ENCODE results near the gene CACNA2D3. TPM values are rescaled to one million over a fixed set of nuclear protein-coding genes. Genes with fewer than 3 reads are reported as not detected.

The CACNA2D3 gene
- total and polyA plus RNA-seq, 9 donors, result 1.4 to 3.1 (median 2.3) TPM

DNA sequence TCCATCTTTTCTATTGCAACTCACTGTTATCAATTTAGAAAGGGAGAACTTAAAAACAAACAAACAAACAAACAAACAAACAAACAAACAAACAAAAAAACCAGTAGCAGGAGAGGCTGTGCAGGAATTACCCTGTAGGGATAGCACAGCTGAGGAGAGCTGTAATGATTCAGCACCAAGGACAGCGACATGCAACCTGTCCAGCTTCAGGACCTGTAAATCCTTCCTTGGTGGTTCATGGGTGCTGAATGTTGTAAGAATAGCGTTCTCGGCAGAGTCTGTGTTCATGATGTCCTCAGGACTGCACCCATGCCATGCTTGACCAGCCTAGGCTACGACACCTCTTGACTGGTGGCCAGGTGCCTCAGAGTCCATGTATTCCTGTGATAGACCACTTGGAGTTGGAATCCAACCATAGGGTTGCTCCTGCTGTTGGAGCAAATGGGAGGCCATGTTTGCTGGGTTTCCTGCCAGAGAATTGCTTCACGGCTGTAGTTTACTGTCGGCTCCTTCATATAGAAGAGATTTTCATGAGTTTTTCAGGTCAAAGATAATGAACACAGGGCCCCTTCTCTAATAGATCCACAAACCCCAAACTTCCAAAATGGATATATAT lies 65.9 kb downstream of the CACNA2D3 start:
- Histone ChIP-seq H3K27me3 (ENCODE audit: control insufficient read depth, insufficient read depth, low read length) (no peaks in the 10 kb centered on the region), H3K9me3 (replicated peaks; ENCODE audit: control insufficient read depth, low read depth, low read length) (no peaks in the 10 kb centered on the region), H3K4me1 (ENCODE audit: control insufficient read depth, insufficient read depth, low read length) (no peaks in the 10 kb centered on the region), H3K27ac (ENCODE audit: low read length) (no peak overlapping the region), H3K36me3 (ENCODE audit: control insufficient read depth, insufficient read depth, low read length) (no peaks in the 10 kb centered on the region), H3K4me3 (ENCODE audit: low read length) (no peak overlapping the region)
- 37% methylated on average over 4 of the region's 6 CpGs for WGBS (ENCODE audit: insufficient coverage)
- DNase-seq, result peak; percentile 85

DNA sequence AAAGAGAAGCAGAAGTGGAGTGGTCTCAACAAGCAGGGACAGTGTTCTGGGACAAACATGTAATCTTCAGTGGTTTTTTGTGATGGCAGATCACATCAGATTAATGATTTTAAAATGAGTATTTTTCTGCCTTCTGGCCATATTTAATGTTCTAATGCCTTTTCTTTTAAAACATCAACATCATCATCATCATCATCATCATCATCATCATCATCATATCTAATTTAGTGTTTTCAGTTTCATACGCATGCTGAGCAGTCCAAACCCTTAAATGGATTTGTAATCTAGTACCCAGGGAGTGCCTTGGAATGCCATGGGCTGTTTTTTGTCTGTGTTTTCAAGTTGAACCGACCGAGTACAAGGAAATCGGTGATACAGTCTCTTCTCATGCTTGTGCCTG lies 68.9 kb downstream of the CACNA2D3 start:
- no peaks in the 10 kb centered on the region for H3K4me1 ChIP-seq (ENCODE audit: control insufficient read depth, insufficient read depth, low read length)
- H3K27me3 ChIP-seq (ENCODE audit: control insufficient read depth, insufficient read depth, low read length), result no peaks in the 10 kb centered on the region
- no peak overlapping the region for H3K4me3 ChIP-seq (ENCODE audit: low read length)
- H3K27ac ChIP-seq (ENCODE audit: low read length), result no peak overlapping the region
- H3K36me3 ChIP-seq (ENCODE audit: control insufficient read depth, insufficient read depth, low read length), result no peaks in the 10 kb centered on the region
- no peak for DNase-seq
- 80% methylated on average over 3 of the region's 4 CpGs for WGBS (ENCODE audit: insufficient coverage)
- H3K9me3 ChIP-seq (replicated peaks; ENCODE audit: control insufficient read depth, low read depth, low read length), result no peaks in the 10 kb centered on the region

DNA sequence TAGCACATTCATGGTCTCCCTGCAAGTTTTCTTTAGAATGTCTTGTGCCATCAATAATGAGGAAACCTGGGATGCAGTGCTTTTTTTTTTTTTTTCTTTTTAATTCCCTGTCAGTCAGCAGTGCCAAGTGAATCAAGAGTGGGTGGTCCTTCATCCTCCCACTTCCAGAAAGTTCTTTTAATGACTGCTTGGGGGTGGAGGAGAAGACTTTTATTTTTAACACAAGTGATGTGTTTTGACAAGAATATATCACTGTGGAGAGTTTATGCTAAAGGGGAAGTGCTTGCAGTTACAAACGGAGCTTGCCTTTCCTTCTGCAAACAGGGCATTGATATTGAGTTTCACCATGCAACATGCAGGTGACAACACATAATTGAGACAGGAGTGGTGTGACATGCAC lies 69.7 kb downstream of the CACNA2D3 start:
- no peak overlapping the region for H3K27ac ChIP-seq (ENCODE audit: low read length)
- H3K36me3 ChIP-seq (ENCODE audit: control insufficient read depth, insufficient read depth, low read length), result no peaks in the 10 kb centered on the region
- no peak overlapping the region for H3K4me3 ChIP-seq (ENCODE audit: low read length)
- no CpG with 5 or more reads among the region's 1 CpG for WGBS (ENCODE audit: insufficient coverage)
- no peak for DNase-seq
- H3K9me3 ChIP-seq (replicated peaks; ENCODE audit: control insufficient read depth, low read depth, low read length), result no peaks in the 10 kb centered on the region
- no peaks in the 10 kb centered on the region for H3K4me1 ChIP-seq (ENCODE audit: control insufficient read depth, insufficient read depth, low read length)
- no peaks in the 10 kb centered on the region for H3K27me3 ChIP-seq (ENCODE audit: control insufficient read depth, insufficient read depth, low read length)

DNA sequence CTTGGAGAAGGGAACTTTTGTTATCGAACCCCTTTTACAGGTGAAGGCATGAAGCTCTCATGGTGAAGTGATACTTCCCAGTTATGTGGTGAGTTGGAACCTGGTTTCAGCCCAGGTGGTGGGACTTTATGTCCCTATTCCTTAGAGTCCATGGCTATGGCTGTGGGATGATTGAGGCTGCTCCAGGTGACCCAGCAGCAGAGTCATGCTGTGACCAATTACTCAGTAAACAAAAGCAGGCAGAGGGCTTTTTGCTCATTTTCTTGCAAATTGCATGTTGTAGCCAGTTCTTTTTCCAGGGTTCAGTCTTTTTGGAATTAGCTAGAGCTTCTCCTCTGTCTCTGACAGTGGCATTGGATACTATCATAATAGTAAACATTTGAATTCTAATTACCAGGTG lies 70.7 kb downstream of the CACNA2D3 start:
- Histone ChIP-seq H3K9me3 (replicated peaks; ENCODE audit: control insufficient read depth, low read depth, low read length) (no peaks in the 10 kb centered on the region), H3K27me3 (ENCODE audit: control insufficient read depth, insufficient read depth, low read length) (no peaks in the 10 kb centered on the region), H3K36me3 (ENCODE audit: control insufficient read depth, insufficient read depth, low read length) (no peaks in the 10 kb centered on the region), H3K27ac (ENCODE audit: low read length) (no peak overlapping the region), H3K4me3 (ENCODE audit: low read length) (no peak overlapping the region), H3K4me1 (ENCODE audit: control insufficient read depth, insufficient read depth, low read length) (no peaks in the 10 kb centered on the region)
- no CpG with 5 or more reads among the region's 1 CpG for WGBS (ENCODE audit: insufficient coverage)
- no peak for DNase-seq

DNA sequence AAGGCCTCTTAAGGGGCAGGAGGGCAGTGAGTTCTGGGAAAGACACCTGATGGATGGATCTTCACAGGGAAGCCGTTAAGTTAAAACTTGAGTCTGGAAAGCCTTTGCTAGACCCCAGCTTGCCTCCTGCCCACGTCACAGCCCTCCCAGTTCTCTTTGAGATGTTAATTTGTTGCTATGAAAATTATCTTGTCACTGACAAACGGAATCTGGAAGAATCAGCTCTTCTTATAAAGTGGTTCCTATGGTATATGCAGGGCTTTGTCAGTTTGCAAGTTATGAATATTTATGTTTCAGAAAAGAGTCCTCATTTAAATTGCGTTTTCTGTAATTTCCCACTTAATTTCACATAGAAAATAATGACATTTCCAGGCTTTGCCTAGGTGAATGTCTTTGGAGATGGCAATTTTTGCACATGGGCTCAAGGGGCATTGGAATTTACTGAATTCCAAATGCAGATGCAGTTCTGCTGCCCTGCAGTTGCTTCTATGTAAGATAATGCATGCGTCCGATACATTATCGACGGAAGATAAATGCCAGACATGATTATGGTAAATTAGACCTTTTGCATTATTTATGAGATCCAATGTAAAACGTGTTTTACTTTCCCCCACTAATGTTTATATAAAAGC lies 74.1 kb downstream of the CACNA2D3 start:
- Histone ChIP-seq H3K27me3 (ENCODE audit: control insufficient read depth, insufficient read depth, low read length) (no peaks in the 10 kb centered on the region), H3K4me3 (ENCODE audit: low read length) (no peak overlapping the region), H3K9me3 (replicated peaks; ENCODE audit: control insufficient read depth, low read depth, low read length) (no peaks in the 10 kb centered on the region), H3K36me3 (ENCODE audit: control insufficient read depth, insufficient read depth, low read length) (no peaks in the 10 kb centered on the region), H3K4me1 (ENCODE audit: control insufficient read depth, insufficient read depth, low read length) (no peaks in the 10 kb centered on the region), H3K27ac (ENCODE audit: low read length) (no peak overlapping the region)
- DNase-seq, result no peak
- WGBS (ENCODE audit: insufficient coverage), result no CpG with 5 or more reads among the region's 9 CpGs

DNA sequence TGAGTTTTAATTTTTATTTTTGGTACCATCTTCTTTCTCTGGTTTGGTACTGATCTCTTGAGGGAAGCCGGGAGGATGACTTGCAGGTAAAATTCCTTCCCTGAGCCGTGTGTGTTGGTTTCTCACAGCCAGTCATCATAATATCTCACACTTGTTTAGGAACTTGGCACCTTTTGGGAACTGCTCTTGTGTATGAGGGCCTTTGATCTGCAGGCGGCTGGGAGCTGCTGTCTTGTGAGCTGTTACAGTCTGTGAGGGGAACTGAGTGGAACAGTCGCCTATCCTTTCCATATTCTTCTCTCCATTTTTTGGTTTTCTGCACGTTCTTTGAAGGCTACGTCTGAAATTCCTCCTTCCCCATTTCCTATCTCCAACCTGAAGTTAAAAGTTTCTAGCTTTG lies 75.2 kb downstream of the CACNA2D3 start:
- H3K36me3 ChIP-seq (ENCODE audit: control insufficient read depth, insufficient read depth, low read length), result no peaks in the 10 kb centered on the region
- H3K4me3 ChIP-seq (ENCODE audit: low read length), result no peak overlapping the region
- no peak for DNase-seq
- H3K9me3 ChIP-seq (replicated peaks; ENCODE audit: control insufficient read depth, low read depth, low read length), result no peaks in the 10 kb centered on the region
- peaks cover 2% of the 10 kb centered on the region for H3K27me3 ChIP-seq (ENCODE audit: control insufficient read depth, insufficient read depth, low read length)
- no peaks in the 10 kb centered on the region for H3K4me1 ChIP-seq (ENCODE audit: control insufficient read depth, insufficient read depth, low read length)
- no peak overlapping the region for H3K27ac ChIP-seq (ENCODE audit: low read length)
- no CpG with 5 or more reads among the region's 6 CpGs for WGBS (ENCODE audit: insufficient coverage)

DNA sequence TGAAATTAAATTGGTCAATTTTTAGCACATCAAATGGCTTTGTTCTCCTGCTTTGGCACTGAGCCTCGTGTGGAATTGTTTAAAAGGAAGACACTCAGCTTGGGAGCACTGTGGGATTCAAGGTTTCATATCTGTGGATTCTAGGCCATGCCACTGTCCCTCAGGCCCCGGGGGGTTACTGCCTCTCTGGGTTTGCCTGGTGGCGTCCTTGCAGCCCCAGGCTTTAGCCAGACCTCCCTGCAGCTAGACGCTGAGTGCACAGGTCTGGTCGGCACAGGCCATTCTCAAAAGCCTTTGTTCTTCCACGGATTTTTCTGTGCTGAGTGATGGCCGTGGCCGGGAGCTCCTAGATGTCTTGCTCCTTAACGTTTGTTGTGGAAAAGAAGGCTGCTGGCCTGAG lies 76.2 kb downstream of the CACNA2D3 start:
- Histone ChIP-seq H3K27ac (ENCODE audit: low read length) (no peak overlapping the region), H3K4me3 (ENCODE audit: low read length) (no peak overlapping the region), H3K4me1 (ENCODE audit: control insufficient read depth, insufficient read depth, low read length) (no peaks in the 10 kb centered on the region), H3K27me3 (ENCODE audit: control insufficient read depth, insufficient read depth, low read length) (peaks cover 2% of the 10 kb centered on the region), H3K36me3 (ENCODE audit: control insufficient read depth, insufficient read depth, low read length) (no peaks in the 10 kb centered on the region), H3K9me3 (replicated peaks; ENCODE audit: control insufficient read depth, low read depth, low read length) (no peaks in the 10 kb centered on the region)
- WGBS (ENCODE audit: insufficient coverage), result 70% methylated on average over 4 of the region's 9 CpGs
- DNase-seq, result no peak

DNA sequence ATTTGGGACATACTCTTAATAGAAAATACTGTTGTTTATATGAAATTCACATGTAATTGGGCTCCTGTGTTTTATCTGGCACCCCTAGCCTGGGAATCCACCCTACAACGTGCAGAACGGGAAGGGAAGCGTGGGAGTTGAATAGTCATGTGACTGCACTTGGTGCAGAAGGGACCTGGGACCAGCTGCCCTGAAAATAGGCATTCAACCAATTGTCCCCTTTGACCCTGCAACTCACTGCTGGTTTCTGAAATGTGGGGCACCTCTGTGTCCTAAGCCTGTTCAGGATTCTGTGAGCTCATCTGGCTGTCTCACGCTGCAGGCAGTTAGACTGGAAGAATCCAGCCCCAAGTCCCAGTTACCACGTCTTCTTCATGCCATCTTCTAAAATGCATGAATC lies 79.7 kb downstream of the CACNA2D3 start:
- no peak overlapping the region for H3K27ac ChIP-seq (ENCODE audit: low read length)
- H3K4me1 ChIP-seq (ENCODE audit: control insufficient read depth, insufficient read depth, low read length), result no peaks in the 10 kb centered on the region
- 92% methylated on average over 2 of the region's 5 CpGs for WGBS (ENCODE audit: insufficient coverage)
- no peak overlapping the region for H3K4me3 ChIP-seq (ENCODE audit: low read length)
- no peaks in the 10 kb centered on the region for H3K9me3 ChIP-seq (replicated peaks; ENCODE audit: control insufficient read depth, low read depth, low read length)
- H3K27me3 ChIP-seq (ENCODE audit: control insufficient read depth, insufficient read depth, low read length), result peaks cover 2% of the 10 kb centered on the region
- no peaks in the 10 kb centered on the region for H3K36me3 ChIP-seq (ENCODE audit: control insufficient read depth, insufficient read depth, low read length)
- no peak for DNase-seq

DNA sequence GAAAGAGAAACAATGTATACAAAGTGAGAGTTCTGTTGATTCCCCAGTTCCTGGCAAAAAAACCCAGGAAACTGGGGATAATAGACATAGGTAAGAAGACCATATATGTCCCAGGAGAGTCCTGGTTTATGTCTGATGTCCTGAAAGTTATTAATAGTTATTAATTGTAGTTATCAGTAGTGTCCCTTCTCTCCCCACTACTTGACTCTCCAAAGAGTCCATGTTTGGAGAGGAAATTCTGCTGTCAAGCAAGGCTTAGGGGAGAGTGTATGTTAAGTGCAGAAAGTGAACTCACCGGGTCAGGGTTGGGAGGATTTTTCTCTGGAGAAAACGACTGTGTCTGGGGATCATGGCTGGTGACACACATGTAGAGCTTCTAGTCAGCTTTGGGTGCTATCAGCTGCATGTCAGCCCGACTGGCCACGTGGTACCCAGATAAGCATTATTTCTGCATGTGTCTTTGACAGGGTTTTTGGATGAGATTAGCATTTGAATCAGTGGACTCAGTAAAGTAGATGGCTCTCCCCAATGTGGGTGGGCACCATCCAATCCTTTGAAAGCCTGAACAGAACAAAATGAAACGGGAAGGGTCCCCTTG lies 80.4 kb downstream of the CACNA2D3 start:
- Histone ChIP-seq H3K27me3 (ENCODE audit: control insufficient read depth, insufficient read depth, low read length) (peaks cover 2% of the 10 kb centered on the region), H3K9me3 (replicated peaks; ENCODE audit: control insufficient read depth, low read depth, low read length) (no peaks in the 10 kb centered on the region), H3K4me1 (ENCODE audit: control insufficient read depth, insufficient read depth, low read length) (no peaks in the 10 kb centered on the region), H3K36me3 (ENCODE audit: control insufficient read depth, insufficient read depth, low read length) (no peaks in the 10 kb centered on the region), H3K4me3 (ENCODE audit: low read length) (no peak overlapping the region), H3K27ac (ENCODE audit: low read length) (no peak overlapping the region)
- no peak for DNase-seq
- 39% methylated on average over 4 of the region's 5 CpGs for WGBS (ENCODE audit: insufficient coverage)

DNA sequence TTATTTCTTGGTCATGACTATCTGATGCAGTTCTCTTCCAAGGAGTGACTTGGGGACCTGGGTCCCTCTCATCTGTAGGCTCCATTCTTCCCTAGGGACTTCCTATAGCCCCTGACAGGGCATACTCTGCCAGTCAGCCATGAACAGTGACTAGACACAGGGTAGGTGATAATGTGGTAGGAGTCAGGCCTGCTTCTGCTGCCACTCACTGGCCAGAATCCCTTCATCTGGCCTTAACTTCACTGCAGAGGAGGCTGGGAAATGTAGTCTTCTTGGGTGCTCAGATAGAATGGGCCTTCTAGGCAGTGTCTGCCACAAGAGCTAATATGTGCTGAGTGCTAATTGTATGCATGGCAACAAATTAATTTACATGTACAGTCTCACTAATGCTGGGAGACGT lies 84.5 kb downstream of the CACNA2D3 start:
- no peak for DNase-seq
- Histone ChIP-seq H3K9me3 (replicated peaks; ENCODE audit: control insufficient read depth, low read depth, low read length) (no peaks in the 10 kb centered on the region), H3K36me3 (ENCODE audit: control insufficient read depth, insufficient read depth, low read length) (no peaks in the 10 kb centered on the region), H3K4me3 (ENCODE audit: low read length) (no peak overlapping the region), H3K4me1 (ENCODE audit: control insufficient read depth, insufficient read depth, low read length) (no peaks in the 10 kb centered on the region), H3K27me3 (ENCODE audit: control insufficient read depth, insufficient read depth, low read length) (peaks cover 2% of the 10 kb centered on the region), H3K27ac (ENCODE audit: low read length) (no peak overlapping the region)
- 71% methylated on average over 1 of the region's 1 CpG for WGBS (ENCODE audit: insufficient coverage)

Data from muscle of leg (tissue), 11 donors.